ENCODE results near the gene TRIO.
"Not testable (repeated sequence)": the region's sequence is repeated elsewhere in the genome, so short reads cannot be mapped to it uniquely, and the experiment has no call there.

The TRIO gene

GRCh38 chr5:14415024-14415697, 272.0 kb downstream of the TRIO start:
- DNase-seq (ENCODE audit: low spot score): no peak

- DNase-seq (ENCODE audit: low spot score): no peak
These were observed 272.5 kb downstream of the TRIO start for GRCh38 chr5:14415698-14416074.

- no peak for DNase-seq (ENCODE audit: low spot score)
These were observed 273.6 kb downstream of the TRIO start for GRCh38 chr5:14416621-14417275.

- DNase-seq (ENCODE audit: low spot score): no peak
These were observed 274.2 kb downstream of the TRIO start for GRCh38 chr5:14417276-14417730.

GRCh38 chr5:14417792-14418765, 274.9 kb downstream of the TRIO start:
- DNase-seq (ENCODE audit: low spot score): no peak

GRCh38 chr5:14419686-14420085, 276.5 kb downstream of the TRIO start:
- DNase-seq (ENCODE audit: low spot score): no peak

GRCh38 chr5:14420101-14420811, 277.1 kb downstream of the TRIO start:
- DNase-seq (ENCODE audit: low spot score): no peak

- no peak for DNase-seq (ENCODE audit: low spot score)
These were observed 278.7 kb downstream of the TRIO start for GRCh38 chr5:14421851-14422250.

- DNase-seq (ENCODE audit: low spot score): no peak
These were observed 281.0 kb downstream of the TRIO start for GRCh38 chr5:14424011-14424685.

- no peak for DNase-seq (ENCODE audit: low spot score)
These were observed 282.4 kb downstream of the TRIO start for GRCh38 chr5:14425559-14425958.

GRCh38 chr5:14426521-14426920, 283.4 kb downstream of the TRIO start:
- DNase-seq (ENCODE audit: low spot score): no peak

- no peak for DNase-seq (ENCODE audit: low spot score)
These were observed 285.4 kb downstream of the TRIO start for GRCh38 chr5:14428302-14429081.

- no peak for DNase-seq (ENCODE audit: low spot score)
These were observed 286.2 kb downstream of the TRIO start for GRCh38 chr5:14429101-14430050.

- no peak for DNase-seq (ENCODE audit: low spot score)
These were observed 288.4 kb downstream of the TRIO start for GRCh38 chr5:14431534-14431933.

GRCh38 chr5:14432931-14433589, 289.9 kb downstream of the TRIO start:
- DNase-seq (ENCODE audit: low spot score): no peak

GRCh38 chr5:14435481-14435880, 292.3 kb downstream of the TRIO start:
- DNase-seq (ENCODE audit: low spot score): no peak

GRCh38 chr5:14436122-14436521, 293.0 kb downstream of the TRIO start:
- not testable (repeated sequence) for DNase-seq (ENCODE audit: low spot score)

GRCh38 chr5:14436801-14437542, 293.8 kb downstream of the TRIO start:
- DNase-seq (ENCODE audit: low spot score): no peak

Measured in ecto neural progenitor cell (in vitro differentiated cells).